Esophagus squamous epithelium (tissue), 4 donors: Measurements from ENCODE around the gene EYS.

ENCODE experiments used
- CTCF ChIP-seq, 6 experiments: fragments of 450-650 bp in 4 of 6; fragments of 200-600 bp in 2 of 6; sonication (generic) in 2 of 6; IDR thresholded peaks; one replicate each; pipeline ENCODE4 v1.5.1; 2016 to 2019; ENCODE audit warnings: antibody characterized with exemption in 6 of 6, mild to moderate bottlenecking in 4 of 6, moderate library complexity in 4 of 6
- POLR2A ChIP-seq, 4 donors: fragments of 450-650 bp; IDR thresholded peaks; one replicate each; pipeline ENCODE4 v1.6.1; 2017; ENCODE audit warnings: antibody characterized with exemption in 4 of 4, mild to moderate bottlenecking in 4 of 4, moderate library complexity in 3 of 4

- TF ChIP-seq POLR2A (IDR thresholded peaks at IDR 0.05) (no peak), CTCF (IDR thresholded peaks at IDR 0.05) (no peak)
Observed at GRCh38 chr6:65117817-65118409, 589.1 kb downstream of the EYS start.
